GDM1 (cell line): Measurements from ENCODE around the gene LDLRAD2.
"Not testable (repeated sequence)": the region's sequence is repeated elsewhere in the genome, so short reads cannot be mapped to it uniquely, and the experiment has no call there.

ENCODE experiments used
- DNase-seq: peaks from one replicate; lab custom pipeline; 2025; lab: John Stamatoyannopoulos, UW

LDLRAD2 gene

DNA sequence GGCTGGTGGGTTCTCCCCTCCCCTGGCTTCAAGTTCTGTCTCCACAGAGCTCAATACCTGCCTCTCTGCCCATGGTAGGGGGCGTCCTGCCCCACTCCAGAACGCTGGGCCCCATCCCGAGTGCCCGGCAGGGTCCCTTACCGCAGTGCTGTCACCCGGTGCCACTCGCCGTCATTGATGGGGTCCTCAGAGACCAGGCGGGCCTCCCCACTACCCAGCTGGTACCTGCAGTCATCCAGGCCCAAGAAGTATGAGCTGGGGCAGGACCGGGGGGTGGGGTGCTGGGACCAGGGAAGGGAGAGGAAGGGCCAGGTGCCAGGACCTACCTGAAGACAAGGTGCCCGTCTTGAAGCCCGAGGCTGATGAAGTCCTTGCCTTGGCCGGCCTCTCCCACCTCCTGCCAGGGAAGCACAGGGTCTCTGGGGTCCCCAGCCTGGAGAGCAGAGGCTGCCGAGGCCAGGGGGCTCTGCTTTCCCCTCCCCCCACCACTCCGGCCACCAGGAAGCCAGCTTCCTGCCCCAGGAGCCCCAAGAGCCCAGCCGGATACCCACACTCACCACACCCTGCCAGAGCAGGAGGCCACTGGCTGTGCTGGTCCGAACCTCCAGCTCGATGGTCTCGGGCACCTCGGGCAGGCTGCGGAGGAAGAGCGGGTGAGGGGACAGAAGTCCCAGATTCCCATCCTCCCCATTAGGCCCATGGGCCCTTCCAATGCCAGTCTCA lies 12.1 kb downstream of the LDLRAD2 start:
- DNase-seq, result no peak

DNA sequence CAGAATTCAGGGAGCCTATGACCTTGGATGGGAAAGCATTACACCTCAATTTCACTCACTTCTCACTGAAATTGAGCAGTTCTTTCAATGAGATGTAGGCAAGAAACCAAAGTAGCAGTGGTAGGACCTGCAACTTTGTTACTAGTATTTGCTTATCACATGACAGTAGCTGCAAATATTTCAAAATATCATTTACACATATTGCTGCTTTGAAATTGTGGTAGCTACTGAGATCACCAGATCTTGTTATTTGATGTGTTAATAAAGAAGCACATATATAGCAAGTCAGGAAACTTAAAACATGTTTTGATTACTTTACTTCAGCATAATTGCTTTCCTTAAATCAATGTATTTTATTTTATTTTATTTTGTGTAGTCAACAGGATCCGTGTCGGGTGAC lies 12.9 kb downstream of the LDLRAD2 start:
- DNase-seq, result no peak

DNA sequence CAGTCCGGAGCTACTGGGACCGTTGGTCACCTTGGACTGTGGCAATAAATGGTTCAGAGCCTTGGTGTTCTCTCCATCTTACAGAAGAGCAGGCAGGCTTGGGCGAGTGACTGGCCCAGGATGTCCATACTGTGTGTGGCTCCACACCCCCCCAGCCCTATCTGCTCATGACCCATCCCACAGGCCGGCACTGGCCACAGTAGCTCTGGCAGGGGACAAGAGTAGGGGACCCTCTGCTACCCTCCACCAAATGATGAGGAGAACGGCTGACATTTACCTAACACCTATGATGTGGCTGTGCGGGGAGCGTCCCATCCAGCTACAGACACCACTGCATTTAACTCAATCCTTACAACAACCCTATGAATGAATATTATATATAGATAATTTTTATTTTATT lies 13.3 kb downstream of the LDLRAD2 start:
- DNase-seq, result no peak

DNA sequence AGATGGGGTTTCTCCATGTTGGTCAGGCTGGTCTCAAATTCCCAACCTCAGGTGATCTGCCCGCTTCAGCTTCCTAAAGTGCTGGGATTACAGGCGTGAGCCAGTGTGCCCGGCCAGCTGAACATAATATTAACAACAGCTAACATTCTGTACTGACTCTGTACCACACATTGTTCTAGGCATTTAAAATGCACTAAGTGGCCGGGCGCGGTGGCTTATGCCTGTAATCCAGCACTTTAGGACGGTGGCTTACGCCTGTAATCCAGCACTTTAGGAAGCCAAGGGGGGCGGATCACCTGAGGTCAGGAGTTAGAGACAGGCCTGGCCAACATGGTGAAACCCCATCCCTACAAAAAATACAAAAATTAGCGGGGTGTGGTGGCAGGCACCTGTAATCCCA lies 14.6 kb downstream of the LDLRAD2 start:
- DNase-seq, result not testable (repeated sequence)

DNA sequence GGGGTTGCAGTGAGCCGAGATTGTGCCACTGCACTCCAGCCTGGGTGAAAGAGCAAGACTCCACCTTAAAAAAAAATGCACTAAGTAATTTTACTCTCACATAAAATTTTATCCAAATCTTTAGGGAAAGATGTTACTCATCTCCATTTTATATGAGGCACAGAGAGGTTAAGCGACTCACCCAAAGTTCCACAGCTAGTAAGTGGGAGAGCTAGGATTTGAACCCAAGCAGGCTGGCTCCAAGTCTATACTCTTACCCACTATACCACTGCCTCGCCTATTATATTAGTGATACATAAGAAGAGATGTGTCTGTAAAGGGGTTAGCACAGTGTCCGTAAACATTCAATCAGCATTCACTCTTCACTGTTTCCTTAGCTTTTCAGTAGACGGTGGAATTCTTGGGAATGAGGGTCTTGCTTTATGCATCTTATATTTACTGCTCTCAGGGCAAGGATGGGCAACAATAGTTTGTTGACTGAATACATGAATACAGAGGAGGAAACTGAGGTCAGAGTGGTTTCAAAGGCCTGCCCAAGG lies 15.1 kb downstream of the LDLRAD2 start:
- no peak for DNase-seq

DNA sequence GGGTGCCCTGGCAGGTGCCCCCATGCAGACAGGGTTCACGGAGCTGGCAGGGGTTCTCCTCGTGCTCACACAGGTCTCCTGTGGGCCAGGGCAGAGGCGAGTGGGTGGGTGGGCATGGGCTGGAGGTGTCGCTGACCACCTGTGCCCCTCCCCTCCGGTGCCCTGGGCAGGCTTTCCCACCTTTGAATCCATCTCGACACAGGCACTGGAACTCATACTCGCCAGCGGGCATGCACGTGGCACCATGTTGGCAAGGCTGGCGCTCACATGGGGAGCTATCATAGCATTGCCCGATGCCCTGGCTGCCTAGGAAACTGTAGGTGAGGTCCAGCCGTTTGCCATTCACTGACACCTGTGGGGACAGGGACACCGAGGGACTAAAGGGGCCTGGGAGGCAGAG lies 16.0 kb downstream of the LDLRAD2 start:
- DNase-seq, result no peak

- no peak for DNase-seq
These were observed 16.6 kb downstream of the LDLRAD2 start for GRCh38 chr1:21828506-21829210.

GRCh38 chr1:21829294-21829693 lies 17.2 kb downstream of the LDLRAD2 start:
- DNase-seq, result no peak

DNA sequence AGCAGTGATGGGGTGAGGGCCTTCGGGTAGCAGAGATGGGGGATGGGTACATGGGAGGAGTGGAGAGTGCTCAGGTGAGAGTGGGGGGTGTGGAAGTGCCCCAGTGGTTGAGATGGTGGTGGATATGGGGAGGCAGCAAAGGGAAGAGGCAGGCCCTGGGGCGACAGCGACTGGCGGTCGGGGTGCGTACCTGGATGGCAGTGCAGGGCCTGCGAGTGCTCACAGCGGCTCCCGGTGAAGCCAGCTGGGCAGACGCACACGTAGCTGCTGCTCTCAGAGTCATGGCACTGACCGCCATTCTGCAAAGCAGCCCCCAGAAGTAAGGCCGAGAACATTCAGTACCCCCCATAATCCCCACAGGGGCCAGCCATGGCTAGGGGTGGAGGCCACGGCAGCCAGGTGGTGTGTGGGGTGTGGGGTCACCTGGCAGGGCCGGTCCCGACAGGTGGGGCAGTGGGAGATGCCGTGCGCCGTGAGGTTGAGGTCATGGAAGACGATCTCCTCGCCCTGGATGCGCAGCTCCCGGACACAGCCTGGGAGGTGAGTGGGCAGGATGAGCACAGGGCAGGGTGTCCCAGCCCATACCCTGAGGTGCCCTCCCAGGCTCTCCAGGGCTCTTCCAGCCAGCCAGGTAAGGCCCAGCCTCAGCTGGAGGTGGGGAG lies 18.9 kb downstream of the LDLRAD2 start:
- DNase-seq, result no peak

DNA sequence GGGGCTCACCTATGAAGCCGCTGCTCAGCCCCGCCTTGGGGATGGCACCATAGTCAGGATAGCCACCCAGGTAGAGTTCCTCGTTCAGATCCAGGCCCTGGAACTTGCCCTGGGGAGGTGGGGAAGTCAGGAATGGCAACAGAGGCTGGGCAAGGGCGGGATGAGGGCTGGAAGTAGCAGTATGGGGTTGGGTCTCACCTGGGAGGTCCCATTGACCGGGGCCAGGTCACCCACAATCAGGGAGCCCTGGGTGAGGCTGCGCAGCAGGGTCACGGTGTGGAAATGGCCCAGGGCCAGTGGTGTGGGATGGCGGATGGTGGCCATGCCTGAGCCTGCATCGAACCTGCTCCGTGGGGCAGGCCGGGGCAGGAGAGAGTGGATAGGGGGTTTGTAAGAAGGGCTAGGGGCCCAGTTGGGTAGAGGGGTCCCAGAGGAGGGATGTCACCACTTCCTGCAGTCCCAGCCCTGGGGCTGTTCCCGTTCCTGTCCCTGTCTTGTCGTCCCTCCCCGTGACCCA lies 19.4 kb downstream of the LDLRAD2 start:
- DNase-seq, result no peak

DNA sequence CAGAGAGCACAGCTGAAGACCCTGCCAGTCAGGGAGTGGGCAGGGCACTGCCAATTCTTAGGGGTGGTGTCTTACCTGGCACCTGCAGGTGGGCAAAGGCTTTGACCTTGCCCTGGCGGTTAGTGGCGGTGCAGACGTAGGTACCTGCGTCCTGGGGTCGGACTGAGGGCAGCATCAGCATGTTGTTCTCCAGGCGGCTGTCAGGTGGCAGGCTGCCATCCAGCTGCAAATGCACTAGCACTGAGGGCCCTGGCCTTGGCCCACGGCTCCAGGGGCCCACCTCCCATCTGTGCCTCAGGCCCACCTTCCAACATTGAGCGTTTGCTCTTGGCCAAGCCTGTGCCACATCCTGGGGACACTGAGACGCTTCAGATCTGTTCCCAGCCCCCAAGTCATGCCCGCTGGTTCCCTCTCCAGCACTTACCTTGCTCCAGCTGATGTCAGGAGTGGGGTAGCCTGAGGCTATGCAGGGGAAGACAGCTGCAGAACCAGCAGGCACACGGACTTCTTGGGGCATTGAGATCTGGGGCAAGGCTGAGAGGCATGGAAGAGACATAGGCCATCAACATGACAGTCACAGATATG lies 21.4 kb downstream of the LDLRAD2 start:
- no peak for DNase-seq

GRCh38 chr1:21834094-21834493 lies 22.0 kb downstream of the LDLRAD2 start:
- no peak for DNase-seq

DNA sequence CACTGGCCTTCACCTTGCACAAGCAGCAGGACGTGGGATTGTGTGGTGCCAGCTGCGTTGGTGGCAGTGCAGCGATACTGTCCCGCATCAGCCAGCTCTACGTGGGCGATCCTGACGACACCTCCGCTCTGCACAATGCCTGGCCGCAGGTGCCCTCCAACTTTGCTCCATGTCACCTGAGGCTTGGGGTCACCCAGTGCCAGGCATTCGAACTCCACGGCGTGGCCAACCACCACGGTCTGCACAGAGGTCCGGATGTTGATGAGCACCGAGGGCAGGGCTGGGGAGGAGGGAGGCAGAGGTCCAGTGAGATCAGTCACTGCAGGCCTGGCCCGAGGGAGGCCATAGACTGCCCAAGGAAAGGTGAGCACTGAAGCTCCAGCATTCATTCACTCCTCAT lies 22.6 kb downstream of the LDLRAD2 start:
- DNase-seq, result no peak

- DNase-seq, result no peak
These were observed 23.9 kb downstream of the LDLRAD2 start for GRCh38 chr1:21836010-21836409.

DNA sequence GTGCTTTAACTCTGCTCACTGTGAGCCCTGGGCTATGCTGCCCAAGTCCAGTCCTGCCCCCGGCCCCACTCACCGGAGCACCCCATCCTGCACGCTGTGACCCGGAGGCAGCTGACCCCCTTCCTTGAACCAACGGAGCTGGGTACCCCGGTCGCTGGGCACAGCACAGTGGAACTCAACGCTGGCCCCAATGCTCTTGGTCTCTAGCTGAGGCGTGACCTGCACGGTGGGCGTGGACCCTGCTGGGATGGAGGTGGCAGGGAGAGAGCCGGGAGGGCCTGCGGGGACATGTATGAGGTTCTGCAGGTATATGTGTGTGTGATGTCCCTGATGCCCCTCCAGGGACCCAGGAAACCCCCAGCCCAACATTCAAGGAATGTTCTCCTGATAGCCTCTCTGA lies 24.7 kb downstream of the LDLRAD2 start:
- DNase-seq, result no peak

DNA sequence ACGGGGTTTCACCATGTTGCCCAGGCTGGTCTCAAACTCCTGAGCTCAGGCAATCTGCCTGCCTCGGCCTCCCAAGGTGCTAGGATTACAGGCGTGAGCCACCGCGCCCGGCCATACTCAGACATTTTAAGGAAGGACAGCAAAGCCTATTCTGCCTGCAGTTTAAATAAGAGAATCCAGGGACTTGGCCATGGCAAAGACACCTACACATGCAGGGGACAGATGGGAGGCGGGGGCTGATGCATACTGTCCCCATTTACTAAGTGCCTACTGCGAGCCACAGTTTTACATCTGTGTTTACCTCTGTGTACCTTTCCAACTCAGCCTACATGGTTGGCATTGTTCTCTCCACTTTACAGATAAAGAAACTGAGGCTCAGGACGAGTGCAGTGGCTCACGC lies 25.4 kb downstream of the LDLRAD2 start:
- no peak for DNase-seq

DNA sequence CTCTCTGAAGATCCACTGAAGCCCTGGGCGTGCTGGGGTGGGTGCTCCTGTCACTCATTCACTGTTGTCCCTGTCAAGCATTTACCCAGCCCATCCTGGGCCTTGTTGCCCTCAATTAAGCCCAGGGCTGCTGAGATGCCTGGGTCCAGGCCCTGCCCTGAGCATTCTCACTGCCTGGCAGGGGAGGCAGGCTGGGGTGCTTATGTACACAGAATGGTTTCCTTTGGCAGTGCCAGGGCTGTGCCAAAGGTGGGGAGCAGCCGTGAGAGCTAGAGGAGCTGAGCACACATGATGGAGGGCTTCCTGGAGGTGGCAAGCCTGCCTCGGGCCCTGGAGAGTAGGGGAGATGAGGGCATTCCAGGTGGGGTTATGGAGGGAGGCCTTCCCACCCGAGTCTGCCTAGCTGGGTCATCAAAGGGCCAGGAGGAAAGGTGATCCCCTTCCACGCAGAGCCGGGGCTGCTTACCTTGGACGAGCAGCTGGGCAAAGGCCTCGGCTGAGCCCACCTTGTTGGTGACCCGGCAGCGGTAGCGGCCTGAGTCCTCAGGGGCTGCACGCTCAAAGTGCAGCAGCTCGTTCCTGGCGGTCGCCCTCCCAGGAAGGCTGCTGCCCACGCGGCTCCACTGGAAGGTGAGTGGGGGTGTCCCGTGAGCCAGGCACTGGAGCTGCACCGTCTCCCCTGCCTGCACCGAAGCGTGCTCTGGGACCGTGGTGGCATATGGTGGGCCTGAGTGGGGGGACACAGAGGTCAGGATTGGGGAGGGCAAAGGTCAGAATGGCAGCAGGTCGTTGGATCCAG lies 26.5 kb downstream of the LDLRAD2 start:
- no peak for DNase-seq

DNA sequence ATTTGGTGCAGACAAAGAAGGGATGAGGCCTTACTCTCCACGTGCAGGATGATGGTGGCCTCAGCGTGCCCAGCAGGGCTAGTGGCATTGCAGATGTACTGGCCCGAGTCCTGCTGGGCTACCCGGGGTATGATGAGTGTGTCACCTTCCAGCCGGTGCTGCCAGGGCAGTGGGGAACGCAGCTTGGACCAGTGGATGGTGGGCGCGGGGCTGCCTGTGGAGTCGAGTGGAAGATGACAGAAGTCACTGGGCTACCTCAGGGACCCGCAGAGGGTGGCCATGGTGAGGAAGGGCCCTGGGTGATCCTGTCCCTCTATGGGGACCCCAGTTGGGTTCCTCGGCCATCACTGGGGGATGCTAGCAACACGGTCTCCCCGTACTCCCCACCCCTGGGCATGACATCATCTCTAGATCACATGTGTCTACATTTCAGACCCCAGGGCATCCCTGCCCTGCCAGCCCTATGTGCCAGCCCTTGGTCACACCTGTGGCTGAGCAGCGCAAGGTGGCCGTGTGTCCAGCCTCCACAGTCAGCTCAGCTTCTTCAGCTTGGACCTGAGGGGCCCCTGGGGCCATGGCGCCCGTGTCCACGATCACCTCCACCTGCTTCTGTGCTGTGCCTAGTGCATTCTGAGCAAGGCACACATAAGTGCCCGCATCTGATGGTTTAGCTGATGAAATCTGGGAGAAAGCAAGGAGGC lies 27.4 kb downstream of the LDLRAD2 start:
- DNase-seq, result no peak

GRCh38 chr1:21840981-21841380 lies 28.9 kb downstream of the LDLRAD2 start:
- no peak for DNase-seq

DNA sequence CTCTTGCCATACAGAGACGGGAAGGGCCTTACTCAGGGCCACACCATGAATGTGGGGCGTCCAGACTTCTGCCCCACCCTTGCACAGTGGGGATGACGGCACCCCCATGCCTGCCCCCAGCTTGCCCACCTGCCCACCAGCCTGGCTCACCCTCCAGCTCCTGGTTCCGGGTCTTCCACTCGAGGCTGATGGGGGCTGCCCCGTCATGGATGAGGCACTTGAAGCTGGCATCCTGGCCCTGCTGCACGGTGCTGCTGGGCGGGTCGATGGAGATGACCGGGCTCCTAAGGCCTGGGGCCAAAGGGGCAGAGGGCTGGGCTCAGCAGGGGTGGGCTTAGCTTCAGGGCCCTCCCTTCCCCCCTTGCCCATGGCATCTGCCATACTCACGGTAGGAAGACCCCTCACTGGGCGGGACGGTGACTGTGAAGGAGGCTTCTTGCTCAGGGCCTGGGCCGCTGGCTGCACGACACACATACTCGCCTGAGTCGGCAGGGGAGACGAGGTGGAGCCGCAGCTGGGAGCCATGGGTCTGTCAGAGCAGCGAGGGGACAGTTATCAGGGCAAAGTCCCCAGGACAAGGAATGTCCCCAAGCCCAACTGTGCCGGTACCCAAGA lies 29.9 kb downstream of the LDLRAD2 start:
- DNase-seq, result no peak
